ENCODE measurements around the gene RAB35. TPM values are rescaled to one million over a fixed set of nuclear protein-coding genes. Genes with fewer than 3 reads are reported as not detected.

Gene RAB35
- polyA plus RNA-seq, 1 of the 3 experiments (the other 2 are of a cell fraction), result 41.8 TPM

- Histone ChIP-seq H3K9me2 (no peaks in the 10 kb centered on the region), H3K27ac (ENCODE audit: low read depth in 2 of 2, low read length in 1 of 2) (no peak overlapping the region), H3K27me3 (ENCODE audit: insufficient read depth) (no peaks in the 10 kb centered on the region), H4K20me1 (ENCODE audit: insufficient read depth) (no peaks in the 10 kb centered on the region), H3K4me1 (ENCODE audit: control insufficient read depth in 1 of 2, insufficient read depth in 2 of 2, low read depth in 1 of 2, low read length in 1 of 2) (no peaks in the 10 kb centered on the region), H3F3A (replicated peaks; ENCODE audit: insufficient read depth) (no peaks in the 10 kb centered on the region), H3K4me3 (ENCODE audit: low read depth in 2 of 2, low read length in 1 of 2) (no peak overlapping the region), H3K36me3 (replicated peaks in 1 of 2; ENCODE audit: control insufficient read depth in 1 of 2, insufficient read depth in 2 of 2, low read length in 1 of 2) (peaks cover 60 to 83% of the 10 kb centered on the region in 2 experiments), H2AFZ (ENCODE audit: low read depth) (no peak overlapping the region), H3K4me2 (no peak overlapping the region), H3K9ac (no peak overlapping the region), H3K79me2 (ENCODE audit: insufficient read depth) (no peaks in the 10 kb centered on the region), H3K9me3 (no peaks in the 10 kb centered on the region)
- CTCF ChIA-PET, result no interaction called here
- no peak for DNase-seq
- POLR2A ChIA-PET, result no interaction called here
- WGBS (ENCODE audit: low lambda C conversion rate), result 81% methylated on average over 5 of the region's 6 CpGs
- no peak for TF ChIP-seq NFIC (IDR thresholded peaks at IDR 0.05; ENCODE audit: borderline replicate concordance)
- TF ChIP-seq MXI1 (IDR thresholded peaks at IDR 0.05; ENCODE audit: low read depth, low read length), result no peak
- TF ChIP-seq PBX3 (IDR thresholded peaks at IDR 0.05), result no peak
- TF ChIP-seq YY1 (IDR thresholded peaks at IDR 0.05; ENCODE audit: low read depth), result no peak
- no peak for TF ChIP-seq USF2 (IDR thresholded peaks at IDR 0.05; ENCODE audit: borderline replicate concordance, low read depth, low read length)
- no peak for TF ChIP-seq FOSL2 (IDR thresholded peaks at IDR 0.05; ENCODE audit: borderline replicate concordance, low read depth)
- no peak for TF ChIP-seq EZH2phosphoT487 (IDR thresholded peaks at IDR 0.05; ENCODE audit: borderline replicate concordance, low read depth)
- TF ChIP-seq USF1 (IDR thresholded peaks at IDR 0.05; ENCODE audit: borderline replicate concordance, low read depth), result no peak
- TF ChIP-seq TEAD4 (IDR thresholded peaks at IDR 0.05; ENCODE audit: borderline replicate concordance, insufficient read depth), result no peak
- TF ChIP-seq NRF1 (IDR thresholded peaks at IDR 0.05; ENCODE audit: low read depth, low read length), result no peak
- TF ChIP-seq FOXJ3 (CRISPR knock-in tag; IDR thresholded peaks at IDR 0.05), result no peak
- no peak for TF ChIP-seq RCOR1 (IDR thresholded peaks at IDR 0.05; ENCODE audit: low read length)
- no peak for TF ChIP-seq REST (IDR thresholded peaks at IDR 0.05; ENCODE audit: low read depth, low read length)
- TF ChIP-seq RFX5 (IDR thresholded peaks at IDR 0.05; ENCODE audit: low read length), result no peak
Measured at GRCh38 chr12:120132863-120133385, 16.4 kb upstream of the RAB35 start.

Data from SK-N-SH (cell line).